GM12874 (cell line): ENCODE results near the gene FAM117A.

ENCODE experiments used
- TF ChIP-seq, protein P1 (sequence below): IDR thresholded peaks from 2 replicates; pipeline ENCODE4 v1.5.1; 2011; ENCODE audit warnings: low read depth, mild to moderate bottlenecking, control low read depth, low read length, moderate library complexity; ENCODE audit not compliant: insufficient read depth

FAM117A gene

DNA sequence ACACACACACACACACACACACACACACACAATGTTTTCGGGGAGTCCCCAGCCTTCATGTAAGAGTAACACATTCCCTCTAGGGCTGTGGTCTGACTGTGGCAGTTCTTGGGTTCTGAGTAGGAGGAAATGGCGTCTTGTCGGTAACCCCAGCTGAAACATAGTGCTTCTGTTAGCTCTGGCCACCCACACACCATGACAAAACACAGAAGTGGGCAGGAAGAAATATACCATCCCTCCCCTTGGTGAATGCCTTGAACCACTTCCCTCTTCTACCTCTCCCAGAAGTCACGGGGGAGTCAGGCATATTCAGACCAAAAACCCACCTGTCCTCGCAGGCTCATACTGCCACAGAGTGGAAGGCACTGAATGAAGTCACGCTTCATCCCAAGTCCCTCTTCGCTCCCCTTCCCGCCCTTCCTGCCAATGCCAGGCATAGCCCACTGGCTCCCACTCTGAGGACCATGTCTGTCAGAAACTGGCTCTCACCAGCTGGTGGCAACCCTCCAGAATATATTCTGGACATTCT, 67.6 kb downstream of the FAM117A start:
- TF ChIP-seq, protein P1, sequence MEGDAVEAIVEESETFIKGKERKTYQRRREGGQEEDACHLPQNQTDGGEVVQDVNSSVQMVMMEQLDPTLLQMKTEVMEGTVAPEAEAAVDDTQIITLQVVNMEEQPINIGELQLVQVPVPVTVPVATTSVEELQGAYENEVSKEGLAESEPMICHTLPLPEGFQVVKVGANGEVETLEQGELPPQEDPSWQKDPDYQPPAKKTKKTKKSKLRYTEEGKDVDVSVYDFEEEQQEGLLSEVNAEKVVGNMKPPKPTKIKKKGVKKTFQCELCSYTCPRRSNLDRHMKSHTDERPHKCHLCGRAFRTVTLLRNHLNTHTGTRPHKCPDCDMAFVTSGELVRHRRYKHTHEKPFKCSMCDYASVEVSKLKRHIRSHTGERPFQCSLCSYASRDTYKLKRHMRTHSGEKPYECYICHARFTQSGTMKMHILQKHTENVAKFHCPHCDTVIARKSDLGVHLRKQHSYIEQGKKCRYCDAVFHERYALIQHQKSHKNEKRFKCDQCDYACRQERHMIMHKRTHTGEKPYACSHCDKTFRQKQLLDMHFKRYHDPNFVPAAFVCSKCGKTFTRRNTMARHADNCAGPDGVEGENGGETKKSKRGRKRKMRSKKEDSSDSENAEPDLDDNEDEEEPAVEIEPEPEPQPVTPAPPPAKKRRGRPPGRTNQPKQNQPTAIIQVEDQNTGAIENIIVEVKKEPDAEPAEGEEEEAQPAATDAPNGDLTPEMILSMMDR = no peak

DNA sequence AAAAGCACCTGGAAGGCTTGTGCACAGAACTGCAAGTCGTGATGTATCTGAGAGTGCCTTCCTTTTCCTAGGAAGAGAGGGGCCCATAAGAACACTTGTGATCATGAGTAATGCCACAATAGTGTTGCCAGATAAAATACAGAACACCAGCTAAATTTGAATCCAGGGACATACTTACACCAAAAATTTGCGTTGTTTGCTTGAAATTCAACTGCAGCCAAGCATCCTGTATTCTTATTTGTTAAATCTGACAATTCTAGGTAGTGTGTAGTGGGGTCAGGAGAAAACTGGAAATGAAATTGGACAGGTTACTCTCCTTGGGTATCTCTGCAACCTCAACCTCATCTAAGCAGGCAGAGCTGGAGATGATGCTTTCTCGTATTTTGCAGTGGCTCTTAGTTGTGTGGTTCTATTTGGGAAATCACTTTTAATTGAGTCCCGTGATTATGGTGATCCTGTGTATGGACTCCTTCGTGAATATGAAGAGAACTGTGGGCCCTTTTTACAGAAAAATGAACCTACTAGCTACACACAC, 68.2 kb downstream of the FAM117A start:
- TF ChIP-seq, protein P1 = no peak

DNA sequence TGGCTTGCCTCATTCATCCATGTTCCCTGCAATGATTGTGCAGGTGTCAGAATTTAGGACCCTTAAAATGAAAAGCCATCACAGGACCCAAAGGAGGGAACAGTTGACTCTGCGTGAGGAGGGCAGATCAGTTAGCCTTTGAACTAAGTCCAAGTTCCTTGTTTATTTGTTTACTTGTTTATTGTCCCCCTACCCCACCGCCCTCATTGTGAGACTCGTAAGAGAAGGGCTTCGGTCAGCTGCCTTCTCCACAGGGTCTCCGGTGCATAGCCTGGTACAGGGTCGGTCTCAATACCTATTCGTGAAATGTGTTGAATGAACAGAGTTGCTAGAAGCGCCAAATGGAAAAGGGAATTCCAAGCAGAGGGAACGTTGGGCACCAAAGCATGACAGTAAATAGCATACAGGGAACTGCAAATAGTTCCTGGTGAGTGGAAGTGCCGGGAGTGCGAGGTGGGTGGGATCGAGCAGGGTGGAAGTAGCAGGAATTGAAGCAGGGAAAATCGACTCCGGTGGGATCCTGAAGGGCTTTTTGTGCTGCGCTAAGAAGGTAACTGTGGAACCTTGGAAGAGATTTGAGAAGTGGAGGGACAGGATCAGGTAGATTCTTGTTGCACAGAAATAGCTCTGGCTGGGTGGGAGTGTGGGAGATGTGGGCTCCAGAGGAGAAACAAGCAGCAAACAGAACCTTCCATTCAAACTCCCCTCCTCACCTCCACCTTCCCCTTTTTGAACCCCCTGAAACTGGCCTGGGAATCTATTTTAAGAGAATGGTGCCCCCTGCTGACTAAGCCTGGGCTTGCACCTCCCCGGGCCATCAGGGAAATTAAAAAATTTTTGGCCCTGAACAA, 68.9 kb downstream of the FAM117A start:
- TF ChIP-seq, protein P1 = peak; percentile 80

DNA sequence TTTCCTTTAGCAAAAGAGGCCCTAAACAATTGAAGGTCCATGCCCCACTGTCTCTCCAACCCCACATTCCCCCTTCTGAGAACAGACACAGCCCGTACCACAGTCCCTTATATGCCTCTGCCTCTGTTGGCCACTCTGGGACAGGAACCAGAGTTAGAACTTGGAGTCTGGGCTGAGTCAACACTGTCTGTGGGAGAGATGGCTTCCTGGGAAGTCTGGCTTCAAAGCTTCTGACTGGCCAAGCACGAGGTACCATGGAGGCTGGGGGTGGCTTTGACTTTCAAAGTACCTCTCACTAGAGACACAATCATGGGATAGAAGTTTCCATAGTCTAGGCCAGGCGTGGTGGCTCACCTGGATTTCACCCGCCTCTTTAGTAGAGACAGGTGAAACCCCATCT, 71.2 kb downstream of the FAM117A start:
- TF ChIP-seq, protein P1 = no peak

DNA sequence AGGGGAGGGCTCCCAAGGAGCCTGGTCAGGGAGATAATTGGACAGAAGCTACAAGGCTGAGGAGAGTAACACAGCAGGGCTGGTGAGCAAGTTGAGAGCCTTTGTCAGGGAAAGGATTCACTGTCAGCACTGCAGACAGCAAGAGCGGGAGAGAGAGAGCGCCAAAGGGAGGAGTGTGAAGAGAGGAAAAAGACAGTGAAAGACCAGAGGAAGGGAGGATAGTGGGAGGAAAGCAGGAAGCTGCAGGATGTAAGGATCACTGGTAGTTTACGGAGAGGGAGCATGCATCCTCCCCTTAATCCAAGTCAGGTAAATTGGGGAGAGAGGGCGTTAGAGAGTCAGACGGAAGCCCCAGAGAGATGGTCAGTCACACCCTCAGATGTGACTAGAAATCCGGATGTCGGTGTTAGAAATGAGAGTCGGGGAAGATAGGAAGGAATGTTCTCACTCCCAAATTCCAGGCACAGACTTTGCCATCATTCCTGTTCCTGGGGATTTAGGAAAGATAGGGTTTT, 72.2 kb downstream of the FAM117A start:
- TF ChIP-seq, protein P1 = no peak

DNA sequence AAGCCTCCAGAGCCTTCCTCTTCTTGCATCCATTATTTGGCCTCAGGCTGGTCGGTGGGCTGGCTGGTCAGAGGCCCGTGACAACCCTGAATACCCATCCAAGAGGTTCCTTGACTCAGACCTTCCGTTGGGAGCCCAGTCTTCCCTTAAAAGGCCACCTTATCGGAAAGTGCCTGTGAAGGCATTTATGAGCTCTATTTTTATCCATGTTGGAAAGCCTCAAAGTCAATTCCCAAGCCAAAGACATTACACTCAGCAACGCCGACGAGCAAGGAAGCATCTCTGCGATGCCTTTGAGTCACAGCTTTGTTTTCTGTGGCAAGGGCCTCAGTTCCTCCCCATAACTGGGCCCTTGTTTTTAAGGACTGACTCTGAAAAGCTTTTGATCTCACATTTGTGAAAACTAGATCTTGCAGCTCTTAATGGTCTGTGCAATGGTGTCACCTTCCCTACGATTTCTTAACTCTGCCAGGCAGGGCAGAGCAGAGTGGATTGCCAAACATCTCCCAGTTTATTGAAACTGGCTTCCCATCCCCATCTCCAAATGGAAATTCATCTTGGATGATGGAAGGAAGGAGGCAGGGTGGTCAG, 72.8 kb downstream of the FAM117A start:
- TF ChIP-seq, protein P1 = no peak

DNA sequence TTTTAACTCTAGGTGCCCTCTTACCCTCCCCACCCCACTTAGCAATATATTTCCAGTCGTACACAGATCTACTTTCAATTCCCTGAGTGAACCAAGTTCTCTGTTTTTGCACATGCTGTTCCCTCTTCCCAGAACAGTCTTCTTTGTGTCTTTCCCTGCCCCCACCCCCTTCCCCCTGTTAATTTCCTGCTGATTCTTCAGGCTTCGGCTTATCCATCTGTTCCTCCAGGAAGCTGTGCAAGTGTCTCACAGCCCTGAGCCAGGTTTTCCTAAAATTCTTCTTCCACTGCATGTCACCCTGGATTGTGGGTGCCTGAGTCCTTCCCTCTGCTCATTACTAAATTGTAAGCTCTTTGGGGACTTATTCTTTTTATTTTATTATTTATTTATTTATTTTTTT, 73.7 kb downstream of the FAM117A start:
- TF ChIP-seq, protein P1 = no peak
